CD4-positive, alpha-beta T cell treated with Interleukin-6 for 4 hours (primary cell): ENCODE measurements around the gene MALL.
"Not testable (repeated sequence)": the region's sequence is repeated elsewhere in the genome, so short reads cannot be mapped to it uniquely, and the experiment has no call there.

ENCODE experiments used
- DNase-seq: peaks from one replicate; pipeline ENCODE4 v3.0.0-alpha.2; 2020; ENCODE audit warnings: mixed read lengths

MALL gene

GRCh38 chr2:110097506-110098220 lies 18.0 kb downstream of the MALL start:
- DNase-seq = no peak

- DNase-seq = no peak
These were observed 19.5 kb downstream of the MALL start for GRCh38 chr2:110095994-110096633.

- not testable (repeated sequence) for DNase-seq
These were observed 20.6 kb downstream of the MALL start for GRCh38 chr2:110094884-110095534.

- not testable (repeated sequence) for DNase-seq
These were observed 21.7 kb downstream of the MALL start for GRCh38 chr2:110093924-110094323.

- not testable (repeated sequence) for DNase-seq
These were observed 25.5 kb downstream of the MALL start for GRCh38 chr2:110090164-110090563.

- not testable (repeated sequence) for DNase-seq
These were observed 31.9 kb downstream of the MALL start for GRCh38 chr2:110083757-110084156.

- not testable (repeated sequence) for DNase-seq
These were observed 32.5 kb downstream of the MALL start for GRCh38 chr2:110083162-110083561.

GRCh38 chr2:110078104-110078503 lies 37.5 kb downstream of the MALL start:
- not testable (repeated sequence) for DNase-seq

GRCh38 chr2:110075896-110076295 lies 39.7 kb downstream of the MALL start:
- DNase-seq = not testable (repeated sequence)

GRCh38 chr2:110069869-110070268 lies 45.8 kb downstream of the MALL start:
- not testable (repeated sequence) for DNase-seq

- DNase-seq = not testable (repeated sequence)
These were observed 47.5 kb downstream of the MALL start for GRCh38 chr2:110068153-110068552.

GRCh38 chr2:110062332-110062731 lies 53.3 kb downstream of the MALL start:
- not testable (repeated sequence) for DNase-seq

- not testable (repeated sequence) for DNase-seq
These were observed 55.1 kb downstream of the MALL start for GRCh38 chr2:110060550-110060949.

- not testable (repeated sequence) for DNase-seq
These were observed 55.8 kb downstream of the MALL start for GRCh38 chr2:110059694-110060358.

- DNase-seq = not testable (repeated sequence)
These were observed 56.5 kb downstream of the MALL start for GRCh38 chr2:110059009-110059693.

GRCh38 chr2:110058034-110058433 lies 57.6 kb downstream of the MALL start:
- DNase-seq = not testable (repeated sequence)

- not testable (repeated sequence) for DNase-seq
These were observed 59.7 kb downstream of the MALL start for GRCh38 chr2:110055819-110056408.

GRCh38 chr2:110054521-110055407 lies 60.9 kb downstream of the MALL start:
- not testable (repeated sequence) for DNase-seq

GRCh38 chr2:110053688-110054087 lies 61.9 kb downstream of the MALL start:
- DNase-seq = not testable (repeated sequence)

- DNase-seq = not testable (repeated sequence)
These were observed 63.5 kb downstream of the MALL start for GRCh38 chr2:110052166-110052565.

GRCh38 chr2:110050222-110050621 lies 65.4 kb downstream of the MALL start:
- DNase-seq = not testable (repeated sequence)
